Pancreas (tissue), 10 donors: ENCODE data around the gene EXD2. TPM values are rescaled to one million over a fixed set of nuclear protein-coding genes. Genes with fewer than 3 reads are reported as not detected.

Source experiments
- ATAC-seq, 4 donors: fragments of 200-7000 bp; cut with Tn5 transposase; one replicate each; pipeline versions ENCODE4 v1.8.0 to v1.9.1; 2020; ENCODE audit warnings: mild to moderate bottlenecking in 4 of 4, moderate library complexity in 4 of 4
- DNase-seq, 6 donors: peaks; one replicate each; pipeline ENCODE4 v3.0.0-alpha.2; 2020
- FAIRE-seq: peaks from 2 replicates; lab custom pipeline; 2012; peaks lifted over from hg19 to GRCh38; lab: Jason Lieb, UNC
- H3K27ac ChIP-seq, 4 donors: fragments of 200-600 bp; sonication (generic); 1 replicate in 3 of 4; 2 replicates in 1 of 4; pipeline versions ENCODE4 v1.5.0 to v1.8.0; 2020
- H3K27me3 ChIP-seq, 4 donors: fragments of 200-600 bp; one replicate each; pipeline ENCODE4 v1.8.0; 2021
- H3K36me3 ChIP-seq, 3 donors: fragments of 200-600 bp; sonication (generic) in 1 of 3; one replicate each; pipeline versions ENCODE4 v1.5.0 to v1.8.0; 2020 to 2021
- H3K4me1 ChIP-seq, 3 donors: fragments of 200-600 bp; one replicate each; pipeline ENCODE4 v1.8.0; 2021
- H3K4me3 ChIP-seq, 4 donors: fragments of 200-600 bp; sonication (generic) in 2 of 4; one replicate each; pipeline versions ENCODE4 v1.5.0 to v1.8.0; 2020 to 2021
- H3K9me3 ChIP-seq, 4 donors: fragments of 200-600 bp; one replicate each; pipeline ENCODE4 v1.8.0; 2021
- CTCF ChIP-seq, 4 donors: fragments of 200-600 bp; sonication (generic) in 3 of 4; IDR thresholded peaks; one replicate each; pipeline versions ENCODE4 v1.5.0 to v1.8.0; 2021; ENCODE audit warnings: antibody characterized with exemption in 4 of 4
- WGBS, 2 donors: extraction: QIAGEN DNeasy Blood & Tissue Kit; methylation state at CpG; one replicate each; pipeline ENCODE4 v1.1.7; 2013; 5-methylcytosine and 5-hydroxymethylcytosine counted together
- intact Hi-C, 3 donors: fragments of 100-400 bp; cut with DNase I; formaldehyde crosslinking; loops; one replicate each; pipeline versions ENCODE4 v1.11.1 to v1.14.2; 2022
- polyA plus RNA-seq, 2 donors: library from polyadenylated mRNA; stranded (reverse); fragments of 200-250 nt; gene quantifications; one replicate each; pipeline ENCODE4 v1.2.3, GENCODE V29; 2013
- total RNA-seq, 6 donors: library from RNA; stranded (reverse); fragmentation: NEBNext Ultra II Directional in 4 of 6; extraction: Animal tissue kit (Norgen Biotek cat#: 25700) in 4 of 6; gene quantifications; one replicate each; pipeline versions ENCODE4 v1.2.1 to v1.2.4, GENCODE V29; 2021 to 2023
- donor health status: healthy with polysubstance abuse.
- donor health status: DM: no; HTN: no; CAD: no; lungs with moderate emphysema.
- donor health status: DM: no; HTN: no; CAD: no.
- donor health status: control.
- donor health status: control.
- donor health status: Bipolar disorder and iron deficiency.
- donor health status: DM: yes; HTN: yes; CAD: no.
- donor health status: DM: no; HTN: no; CAD: no.
- donor health status: DM: no; HTN: no; CAD: no.
- donor health status: DM: yes; HTN: yes; CAD: no.

Gene EXD2
- total and polyA plus RNA-seq, 8 donors = 9.5 to 24.5 (median 18.5) TPM

- Histone ChIP-seq H3K27me3 (no peaks in the 10 kb centered on the region), H3K9me3 (no peaks in the 10 kb centered on the region), H3K4me3 (no peak overlapping the region), H3K4me1 (no peaks in the 10 kb centered on the region), H3K36me3 (peaks cover 0 to 62% (median 15%) of the 10 kb centered on the region in 3 donors), H3K27ac (no peak overlapping the region)
- no peak for TF ChIP-seq CTCF (IDR thresholded peaks at IDR 0.05)
- intact Hi-C loops = no loop called here
- no peak for ATAC-seq
- no peak for FAIRE-seq
- DNase-seq = no peak
- WGBS, 2 donors = 94 to 96% methylated on average over 1 of the region's 1 CpG
Observed at GRCh38 chr14:69237142-69237541, 45.8 kb downstream of the EXD2 start.

DNA sequence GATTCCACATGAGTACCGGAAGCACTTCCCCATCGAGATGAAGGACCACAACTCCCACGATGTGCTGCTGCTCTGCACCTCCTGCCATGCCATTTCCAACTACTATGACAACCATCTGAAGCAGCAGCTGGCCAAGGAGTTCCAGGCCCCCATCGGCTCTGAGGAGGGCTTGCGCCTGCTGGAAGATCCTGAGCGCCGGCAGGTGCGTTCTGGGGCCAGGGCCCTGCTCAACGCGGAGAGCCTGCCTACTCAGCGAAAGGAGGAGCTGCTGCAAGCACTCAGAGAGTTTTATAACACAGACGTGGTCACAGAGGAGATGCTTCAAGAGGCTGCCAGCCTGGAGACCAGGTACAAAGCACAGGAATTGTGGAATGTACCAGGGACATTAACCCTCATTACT lies 46.3 kb downstream of the EXD2 start:
- no peak for TF ChIP-seq CTCF (IDR thresholded peaks at IDR 0.05)
- FAIRE-seq (no peak), ATAC-seq (no peak), DNase-seq (no peak)
- Histone ChIP-seq H3K27me3 (no peaks in the 10 kb centered on the region), H3K9me3 (no peaks in the 10 kb centered on the region), H3K36me3 (peaks cover 0 to 62% (median 15%) of the 10 kb centered on the region in 3 donors), H3K4me1 (no peaks in the 10 kb centered on the region), H3K27ac (no peak overlapping the region), H3K4me3 (no peak overlapping the region)
- WGBS, 2 donors = 87% methylated on average over 12 of the region's 12 CpGs
- intact Hi-C loops = no loop called here

GRCh38 chr14:69238883-69239282 lies 47.6 kb downstream of the EXD2 start:
- no peaks in the 10 kb centered on the region for H3K4me1 ChIP-seq
- no peak overlapping the region for H3K27ac ChIP-seq
- H3K4me3 ChIP-seq = no peak overlapping the region
- intact Hi-C loops = no loop called here
- TF ChIP-seq CTCF (IDR thresholded peaks at IDR 0.05) = no peak
- FAIRE-seq (no peak), ATAC-seq (no peak), DNase-seq (no peak)
- H3K9me3 ChIP-seq = no peaks in the 10 kb centered on the region
- H3K36me3 ChIP-seq = peaks cover 0 to 62% (median 15%) of the 10 kb centered on the region in 3 donors
- H3K27me3 ChIP-seq = no peaks in the 10 kb centered on the region
- 85 to 97% methylated on average over 4 of the region's 4 CpGs for WGBS, 2 donors

GRCh38 chr14:69240527-69241173 lies 49.4 kb downstream of the EXD2 start:
- intact Hi-C loops = loop anchor here in 1 of 3 donors (10.0 kb wide), 1 partner anchor 214 kb away; no protein-coding TSS in a partner anchor
- H3K36me3 ChIP-seq = peaks cover 0 to 53% (median 6%) of the 10 kb centered on the region in 3 donors

More at GRCh38 chr14:69240527-69241173, 49.4 kb downstream of the EXD2 start:
- TF ChIP-seq CTCF (IDR thresholded peaks at IDR 0.05) = no peak
- ATAC-seq = no peak
- H3K4me3 ChIP-seq = no peak overlapping the region
- no peaks in the 10 kb centered on the region for H3K4me1 ChIP-seq
- 85 to 87% methylated on average over 13 of the region's 13 CpGs for WGBS, 2 donors
- DNase-seq = no peak
- no peak overlapping the region for H3K27ac ChIP-seq
- no peaks in the 10 kb centered on the region for H3K27me3 ChIP-seq
- FAIRE-seq = no peak
- H3K9me3 ChIP-seq = no peaks in the 10 kb centered on the region
